Measurements from ENCODE around the gene PRRT3. TPM values are rescaled to one million over a fixed set of nuclear protein-coding genes. Genes with fewer than 3 reads are reported as not detected.

PRRT3 gene
- total and polyA plus RNA-seq, 2 of the 8 experiments (the other 6 are each of a cell fraction or from before 2014, with no cell fraction given): 9.0 to 9.2 TPM

DNA sequence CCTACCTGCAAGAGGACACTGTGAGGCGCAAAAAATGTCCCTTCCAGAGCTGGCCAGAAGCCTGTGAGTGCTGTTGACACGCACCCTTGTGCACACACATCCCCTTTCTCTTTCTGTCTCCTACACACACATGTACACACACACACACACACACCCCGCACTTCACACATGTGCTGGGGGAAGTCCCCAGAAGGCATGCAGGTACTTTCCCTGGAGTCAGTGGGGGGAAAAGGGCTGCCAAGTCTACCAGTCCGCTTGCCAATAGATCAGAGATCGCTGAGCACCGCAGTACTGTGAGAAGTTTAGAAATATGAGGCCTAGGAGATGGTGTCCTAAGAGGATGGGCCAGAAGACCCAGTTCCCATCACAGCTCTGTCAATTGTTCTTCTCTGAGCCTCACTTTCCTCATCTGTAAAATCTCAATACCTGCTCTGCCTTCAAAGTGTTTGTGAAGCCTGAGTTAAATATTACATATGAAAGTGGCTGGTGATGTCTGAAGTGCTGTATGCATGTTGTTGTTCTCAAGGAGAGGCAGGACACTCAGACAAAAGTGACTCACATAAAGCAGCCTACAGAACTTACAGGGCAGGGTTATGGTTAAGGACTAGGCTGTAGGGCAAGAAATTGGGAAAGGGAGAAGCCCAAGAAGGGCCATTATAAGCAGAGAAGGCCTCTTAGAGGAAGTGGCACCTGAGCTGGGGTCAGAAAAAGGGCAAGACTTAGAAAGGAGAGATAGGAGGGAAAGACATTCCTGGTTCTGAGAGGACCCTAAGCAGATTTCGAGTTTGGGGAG is 42.8 kb downstream of the PRRT3 start (continued):
- no peak for TF ChIP-seq RAD21 (IDR thresholded peaks at IDR 0.05 in 1 of 2, conservative IDR thresholded peaks at IDR 0.05 in 1 of 2; ENCODE audit: low read depth in 2 of 2, low read length in 2 of 2)
- no peak for TF ChIP-seq BCL11A (IDR thresholded peaks at IDR 0.05; ENCODE audit: low read depth in 2 of 2, low read length in 2 of 2)
- no peak for TF ChIP-seq SIRT6 (IDR thresholded peaks at IDR 0.05; ENCODE audit: low read length)
- no peak for TF ChIP-seq TCF12 (IDR thresholded peaks at IDR 0.05; ENCODE audit: low read depth, low read length)
- TF ChIP-seq CEBPB (IDR thresholded peaks at IDR 0.05; ENCODE audit: low read depth, low read length): no peak
- no peak for TF ChIP-seq KDM4A (IDR thresholded peaks at IDR 0.05; ENCODE audit: low read depth, low read length, severe bottlenecking)
- TF ChIP-seq POLR2A (IDR thresholded peaks at IDR 0.05; ENCODE audit: control extremely low read depth in 1 of 2, low read depth in 2 of 2, low read length in 2 of 2): no peak

Data from H1 (cell line).